ENCODE data around the gene RASGRF2.

GRCh38 chr5:81179959-81180358 is 219.8 kb downstream of the RASGRF2 start:
- TF ChIP-seq CTCF (CRISPR knock-in tag; IDR thresholded peaks at IDR 0.05) (no peak), ZNF407 (CRISPR knock-in tag; IDR thresholded peaks at IDR 0.05; ENCODE audit: not compliant biosample characterization) (no peak), TEAD3 (CRISPR knock-in tag; optimal IDR thresholded peaks at IDR 0.05; ENCODE audit: borderline replicate concordance) (no peak), E2F1 (CRISPR knock-in tag; IDR thresholded peaks at IDR 0.05) (no peak), GABPA (IDR thresholded peaks at IDR 0.05; ENCODE audit: low read depth, low read length) (no peak), GABPA (CRISPR knock-in tag; IDR thresholded peaks at IDR 0.05; ENCODE audit: low read depth) (no peak), ZNF253 (CRISPR knock-in tag; IDR thresholded peaks at IDR 0.05; ENCODE audit: borderline replicate concordance) (no peak), POLR2AphosphoS5 (IDR thresholded peaks at IDR 0.05; ENCODE audit: low read depth, low read length) (no peak)

Measured in HepG2 (cell line).